WTC11 (cell line): ENCODE results near the gene NDUFS7. TPM values are rescaled to one million over a fixed set of nuclear protein-coding genes. Genes with fewer than 3 reads are reported as not detected.
A peak's percentile ranks its signal among the peaks of the same experiment; 100 is the strongest.

Source experiments
- ATAC-seq: fragments of 200-7000 bp; cut with Tn5 transposase; 2 replicates; pipeline ENCODE4 v1.10.0; 2021; ENCODE audit warnings: mild to moderate bottlenecking, moderate library complexity
- CTCF ChIA-PET: fragments of 300-600 bp; sonication (Branson Sonifier 250); formaldehyde crosslinking; loops from one replicate; lab custom pipeline; 2021; ENCODE audit warnings: antibody characterized with exemption; lab: Charles Lee
- POLR2A ChIA-PET: fragments of 350-600 bp; sonication (Branson Sonifier 250); formaldehyde crosslinking; loops from one replicate; lab custom pipeline; 2021; ENCODE audit warnings: antibody characterized with exemption; lab: Charles Lee
- DNase-seq: peaks from one replicate; pipeline ENCODE4 v3.0.0; 2021; ENCODE audit warnings: low spot score
- H3K27ac Mint-ChIP-seq: 2 replicates; pipeline ENCODE4 v1.8.0; 2021; ENCODE audit warnings: mixed read lengths
- H3K27me3 Mint-ChIP-seq: 2 replicates; pipeline ENCODE4 v1.8.0; 2021; ENCODE audit warnings: low read depth, mild to moderate bottlenecking, moderate library complexity, mixed read lengths
- H3K36me3 Mint-ChIP-seq: 2 replicates; pipeline ENCODE4 v1.8.0; 2021; ENCODE audit warnings: mixed read lengths
- H3K4me1 Mint-ChIP-seq: 2 replicates; pipeline ENCODE4 v1.8.0; 2022; ENCODE audit warnings: mixed read lengths
- H3K4me3 Mint-ChIP-seq: 2 replicates; pipeline ENCODE4 v1.8.0; 2021; ENCODE audit warnings: mild to moderate bottlenecking, moderate library complexity, mixed read lengths
- H3K9me3 Mint-ChIP-seq: 2 replicates; pipeline ENCODE4 v1.8.0; 2021; ENCODE audit warnings: mixed read lengths
- CBFB ChIP-seq: sonication (generic); formaldehyde crosslinking; IDR thresholded peaks from 2 replicates; pipeline ENCODE4 v1.8.1; 2022; ENCODE audit warnings: mild to moderate bottlenecking, low read depth, missing genetic modification reagents
- CREM ChIP-seq: sonication (generic); formaldehyde crosslinking; IDR thresholded peaks from 2 replicates; pipeline ENCODE4 v1.8.1; 2022; ENCODE audit warnings: mild to moderate bottlenecking, missing genetic modification reagents, moderate library complexity
- ESRRA ChIP-seq: sonication (generic); formaldehyde crosslinking; IDR thresholded peaks from 2 replicates; pipeline ENCODE4 v1.8.1; 2022; ENCODE audit warnings: mild to moderate bottlenecking, missing genetic modification reagents, borderline replicate concordance
- FOXP1 ChIP-seq: sonication (generic); formaldehyde crosslinking; IDR thresholded peaks from 2 replicates; pipeline ENCODE4 v1.8.0; 2022; ENCODE audit warnings: missing genetic modification reagents, mild to moderate bottlenecking, moderate library complexity, borderline replicate concordance
- KAT7 ChIP-seq: sonication (generic); formaldehyde crosslinking; IDR thresholded peaks from 2 replicates; pipeline ENCODE4 v1.8.1; 2023; ENCODE audit warnings: missing genetic modification reagents, mild to moderate bottlenecking, borderline replicate concordance
- NR2C2 ChIP-seq: sonication (generic); formaldehyde crosslinking; IDR thresholded peaks from 2 replicates; pipeline ENCODE4 v1.8.0; 2022; ENCODE audit warnings: mild to moderate bottlenecking, missing genetic modification reagents
- SMAD3 ChIP-seq: sonication (generic); formaldehyde crosslinking; IDR thresholded peaks from 2 replicates; pipeline ENCODE4 v1.8.0; 2022; ENCODE audit warnings: missing genetic modification reagents, mild to moderate bottlenecking, borderline replicate concordance
- TEAD4 ChIP-seq: sonication (generic); formaldehyde crosslinking; IDR thresholded peaks from 2 replicates; pipeline ENCODE4 v1.8.0; 2022; ENCODE audit warnings: mild to moderate bottlenecking, missing genetic modification reagents
- total RNA-seq: library from RNA; stranded (reverse); gene quantifications from 3 replicates; pipeline ENCODE4 v1.2.3, GENCODE V29; 2021
- TF ChIP-seq, protein P1 (sequence below): sonication (generic); formaldehyde crosslinking; IDR thresholded peaks from 2 replicates; pipeline ENCODE4 v1.8.1; 2022; ENCODE audit warnings: low read depth, missing genetic modification reagents, borderline replicate concordance
- TF ChIP-seq, protein P2 (sequence below): sonication (generic); formaldehyde crosslinking; IDR thresholded peaks from 2 replicates; pipeline ENCODE4 v1.8.1; 2023; ENCODE audit warnings: mild to moderate bottlenecking, missing genetic modification reagents
- TF ChIP-seq, protein P3 (sequence below): sonication (generic); formaldehyde crosslinking; conservative IDR thresholded peaks from 2 replicates; pipeline ENCODE4 v1.8.1; 2023; ENCODE audit warnings: mild to moderate bottlenecking, low read depth, missing genetic modification reagents, moderate library complexity
- TF ChIP-seq, protein P4 (sequence below): fragments of 250-450 bp; sonication (Bioruptor Pico); conservative IDR thresholded peaks from 2 replicates; pipeline ENCODE4 v1.9.0; 2021; ENCODE audit warnings: mild to moderate bottlenecking
- TF ChIP-seq, protein P5 (sequence below): sonication (generic); formaldehyde crosslinking; IDR thresholded peaks from 2 replicates; pipeline ENCODE4 v1.8.0; 2023; ENCODE audit warnings: missing genetic modification reagents, mild to moderate bottlenecking, borderline replicate concordance

Gene NDUFS7
- total RNA-seq, 1 experiment from 2014 or later: 136 TPM

DNA sequence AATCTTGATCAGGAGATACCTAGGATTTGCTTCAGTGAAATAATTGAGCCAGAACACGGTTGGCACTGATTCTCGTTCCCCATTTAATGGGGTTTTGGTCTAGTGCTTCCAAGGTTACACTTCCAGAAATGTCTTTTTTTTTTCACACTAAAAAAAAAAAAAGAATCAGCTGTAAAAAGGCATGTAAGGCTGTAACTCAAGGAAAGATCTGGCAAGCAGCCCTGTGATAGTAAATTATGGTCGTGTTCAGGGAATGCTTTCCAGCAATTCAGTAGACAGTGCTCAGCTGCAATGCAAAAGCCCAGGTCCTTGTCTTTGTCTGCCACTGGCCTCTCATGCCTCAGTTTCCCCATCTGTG lies 27.2 kb upstream of the NDUFS7 start:
- POLR2A ChIA-PET: no interaction called here
- peak overlapping the region; percentile 95; the same call in 1 of the 2 replicates for H3K27ac Mint-ChIP-seq
- peaks cover 43% of the 10 kb centered on the region for H3K4me1 Mint-ChIP-seq
- H3K27me3 Mint-ChIP-seq: no peaks in the 10 kb centered on the region
- no peaks in the 10 kb centered on the region for H3K9me3 Mint-ChIP-seq
- peak overlapping the region; percentile 94 for H3K4me3 Mint-ChIP-seq
- peaks cover 43% of the 10 kb centered on the region for H3K36me3 Mint-ChIP-seq
- no peak for ATAC-seq
- TF ChIP-seq, protein P1, sequence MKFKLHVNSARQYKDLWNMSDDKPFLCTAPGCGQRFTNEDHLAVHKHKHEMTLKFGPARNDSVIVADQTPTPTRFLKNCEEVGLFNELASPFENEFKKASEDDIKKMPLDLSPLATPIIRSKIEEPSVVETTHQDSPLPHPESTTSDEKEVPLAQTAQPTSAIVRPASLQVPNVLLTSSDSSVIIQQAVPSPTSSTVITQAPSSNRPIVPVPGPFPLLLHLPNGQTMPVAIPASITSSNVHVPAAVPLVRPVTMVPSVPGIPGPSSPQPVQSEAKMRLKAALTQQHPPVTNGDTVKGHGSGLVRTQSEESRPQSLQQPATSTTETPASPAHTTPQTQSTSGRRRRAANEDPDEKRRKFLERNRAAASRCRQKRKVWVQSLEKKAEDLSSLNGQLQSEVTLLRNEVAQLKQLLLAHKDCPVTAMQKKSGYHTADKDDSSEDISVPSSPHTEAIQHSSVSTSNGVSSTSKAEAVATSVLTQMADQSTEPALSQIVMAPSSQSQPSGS: no peak
- no peak for TF ChIP-seq ESRRA (CRISPR knock-in tag)
- TF ChIP-seq, protein P2, sequence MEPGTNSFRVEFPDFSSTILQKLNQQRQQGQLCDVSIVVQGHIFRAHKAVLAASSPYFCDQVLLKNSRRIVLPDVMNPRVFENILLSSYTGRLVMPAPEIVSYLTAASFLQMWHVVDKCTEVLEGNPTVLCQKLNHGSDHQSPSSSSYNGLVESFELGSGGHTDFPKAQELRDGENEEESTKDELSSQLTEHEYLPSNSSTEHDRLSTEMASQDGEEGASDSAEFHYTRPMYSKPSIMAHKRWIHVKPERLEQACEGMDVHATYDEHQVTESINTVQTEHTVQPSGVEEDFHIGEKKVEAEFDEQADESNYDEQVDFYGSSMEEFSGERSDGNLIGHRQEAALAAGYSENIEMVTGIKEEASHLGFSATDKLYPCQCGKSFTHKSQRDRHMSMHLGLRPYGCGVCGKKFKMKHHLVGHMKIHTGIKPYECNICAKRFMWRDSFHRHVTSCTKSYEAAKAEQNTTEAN (CRISPR knock-in tag): no peak
- TF ChIP-seq CREM (CRISPR knock-in tag): no peak
- CTCF ChIA-PET: interaction anchor here (1.3 kb wide), 1 partner anchor 41 kb away, joined by 4 read pairs; no protein-coding TSS in a partner anchor
- DNase-seq: no peak

DNA sequence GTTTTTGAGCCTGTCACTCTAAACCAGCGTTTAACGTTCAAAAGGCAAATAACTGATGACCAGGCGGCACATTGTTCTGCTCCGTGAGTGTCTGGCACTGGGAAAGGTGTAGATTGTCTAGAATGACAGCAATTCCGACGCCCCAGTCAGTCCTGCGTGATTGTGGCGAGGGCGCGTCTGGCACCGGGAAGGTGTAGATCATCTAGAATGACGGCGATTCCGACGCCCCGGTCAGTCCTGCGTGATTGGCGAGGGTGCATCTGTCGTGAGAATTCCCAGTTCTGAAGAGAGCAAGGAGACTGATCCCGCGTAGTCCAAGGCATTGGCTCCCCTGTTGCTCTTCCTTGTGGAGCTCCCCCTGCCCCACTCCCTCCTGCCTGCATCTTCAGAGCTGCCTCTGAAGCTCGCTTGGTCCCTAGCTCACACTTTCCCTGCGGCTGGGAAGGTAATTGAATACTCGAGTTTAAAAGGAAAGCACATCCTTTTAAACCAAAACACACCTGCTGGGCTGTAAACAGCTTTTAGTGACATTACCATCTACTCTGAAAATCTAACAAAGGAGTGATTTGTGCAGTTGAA lies 26.1 kb upstream of the NDUFS7 start:
- no peak for TF ChIP-seq NR2C2 (CRISPR knock-in tag)
- TF ChIP-seq CBFB (CRISPR knock-in tag): no peak
- H3K9me3 Mint-ChIP-seq: no peaks in the 10 kb centered on the region
- DNase-seq (no peak), ATAC-seq (peak; percentile 21)
- no peaks in the 10 kb centered on the region for H3K27me3 Mint-ChIP-seq
- CTCF ChIA-PET: interaction anchor here (1.0 to 1.3 kb wide), 4 partner anchors 42 to 91 kb away, joined by 3 to 7 read pairs (median 3); no protein-coding TSS in a partner anchor
- POLR2A ChIA-PET: interaction anchor here (0.6 to 0.7 kb wide), 2 partner anchors 16 to 1733 kb away, joined by 3 read pairs; no protein-coding TSS in a partner anchor
- peaks cover 43% of the 10 kb centered on the region for H3K4me1 Mint-ChIP-seq
- H3K36me3 Mint-ChIP-seq: peaks cover 51% of the 10 kb centered on the region
- peak overlapping the region; percentile 58 for H3K27ac Mint-ChIP-seq
- peak overlapping the region; percentile 51 for H3K4me3 Mint-ChIP-seq

DNA sequence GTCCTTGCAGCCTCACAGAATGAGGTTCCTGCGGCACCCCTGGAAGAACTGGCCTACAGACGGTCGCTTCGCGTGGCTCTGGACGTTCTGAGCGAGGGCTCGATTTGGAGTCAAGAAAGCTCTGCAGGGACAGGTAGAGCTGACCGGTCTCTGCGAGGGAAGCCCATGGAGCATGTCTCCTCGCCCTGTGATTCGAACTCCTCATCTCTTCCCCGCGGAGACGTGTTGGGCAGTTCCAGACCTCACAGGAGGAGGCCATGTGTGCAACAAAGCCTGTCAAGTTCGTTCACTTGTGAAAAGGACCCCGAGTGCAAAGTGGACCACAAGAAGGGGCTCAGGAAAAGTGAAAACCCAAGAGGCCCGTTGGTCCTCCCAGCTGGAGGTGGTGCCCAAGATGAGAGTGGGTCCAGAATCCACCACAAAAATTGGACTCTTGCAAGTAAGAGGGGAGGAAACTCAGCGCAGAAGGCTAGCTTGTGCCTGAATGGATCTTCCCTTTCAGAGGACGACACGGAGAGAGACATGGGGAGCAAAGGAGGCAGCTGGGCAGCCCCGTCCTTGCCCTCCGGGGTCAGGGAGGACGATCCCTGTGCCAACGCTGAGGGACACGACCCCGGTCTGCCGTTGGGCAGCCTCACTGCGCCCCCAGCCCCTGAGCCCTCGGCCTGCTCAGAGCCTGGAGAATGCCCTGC lies 23.4 kb upstream of the NDUFS7 start:
- H3K27me3 Mint-ChIP-seq: no peaks in the 10 kb centered on the region
- H3K27ac Mint-ChIP-seq: peak overlapping the region; percentile 63; the same call in 1 of the 2 replicates
- DNase-seq (no peak), ATAC-seq (no peak)
- TF ChIP-seq FOXP1 (CRISPR knock-in tag): no peak
- H3K9me3 Mint-ChIP-seq: no peaks in the 10 kb centered on the region
- H3K4me3 Mint-ChIP-seq: no peak overlapping the region
- ChIA-PET POLR2A (no interaction called here), CTCF (interaction anchor here (1.7 kb wide), 1 partner anchor 81 kb away, joined by 3 read pairs; no protein-coding TSS in a partner anchor)
- peaks cover 41% of the 10 kb centered on the region for H3K4me1 Mint-ChIP-seq
- H3K36me3 Mint-ChIP-seq: peaks cover 73% of the 10 kb centered on the region

DNA sequence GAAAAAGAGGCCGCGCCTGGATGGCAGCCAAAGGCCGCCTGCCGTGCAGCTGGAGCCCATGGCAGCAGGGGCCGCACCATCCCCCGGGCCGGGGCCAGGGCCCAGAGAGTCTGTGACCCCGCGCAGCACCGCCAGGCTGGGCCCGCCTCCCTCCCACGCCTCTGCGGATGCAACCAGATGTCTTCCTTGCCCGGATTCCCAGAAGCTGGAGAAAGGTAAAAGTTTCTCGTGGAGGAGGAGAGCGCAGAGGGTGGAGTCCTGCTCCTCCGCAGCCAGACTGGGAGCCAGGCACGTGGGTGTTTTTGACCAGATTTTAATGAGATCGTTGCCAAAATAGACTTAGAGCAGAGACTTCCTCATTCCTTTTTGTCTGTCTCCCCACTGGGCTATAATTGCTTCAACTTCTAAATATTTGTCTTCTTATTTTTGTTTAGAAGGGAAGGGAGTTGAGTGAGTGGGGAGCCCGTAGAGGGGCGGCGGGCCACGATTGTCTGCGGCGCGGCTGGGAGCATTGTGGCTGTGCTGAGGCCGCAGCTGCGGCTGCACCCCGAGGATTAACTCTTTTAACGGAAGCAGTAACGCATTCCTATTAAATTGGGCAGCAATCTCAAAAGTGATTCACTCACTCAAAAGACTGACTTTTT lies 22.8 kb upstream of the NDUFS7 start:
- Mint-ChIP-seq H3K9me3 (no peaks in the 10 kb centered on the region), H3K4me1 (peaks cover 37% of the 10 kb centered on the region), H3K36me3 (peaks cover 74% of the 10 kb centered on the region), H3K27me3 (no peaks in the 10 kb centered on the region), H3K27ac (0 out of 2 replicates have a peak overlapping the region, but pooled peaks have one; percentile 36), H3K4me3 (no peak overlapping the region)
- CTCF ChIA-PET: interaction anchor here (1.7 kb wide), 1 partner anchor 81 kb away, joined by 3 read pairs; no protein-coding TSS in a partner anchor
- POLR2A ChIA-PET: no interaction called here
- DNase-seq: no peak
- ATAC-seq: peak; percentile 39; the same call in 1 of the 2 replicates
- TF ChIP-seq SMAD3 (no peak), TEAD4 (CRISPR knock-in tag) (no peak), KAT7 (no peak)
- TF ChIP-seq, protein P3, sequence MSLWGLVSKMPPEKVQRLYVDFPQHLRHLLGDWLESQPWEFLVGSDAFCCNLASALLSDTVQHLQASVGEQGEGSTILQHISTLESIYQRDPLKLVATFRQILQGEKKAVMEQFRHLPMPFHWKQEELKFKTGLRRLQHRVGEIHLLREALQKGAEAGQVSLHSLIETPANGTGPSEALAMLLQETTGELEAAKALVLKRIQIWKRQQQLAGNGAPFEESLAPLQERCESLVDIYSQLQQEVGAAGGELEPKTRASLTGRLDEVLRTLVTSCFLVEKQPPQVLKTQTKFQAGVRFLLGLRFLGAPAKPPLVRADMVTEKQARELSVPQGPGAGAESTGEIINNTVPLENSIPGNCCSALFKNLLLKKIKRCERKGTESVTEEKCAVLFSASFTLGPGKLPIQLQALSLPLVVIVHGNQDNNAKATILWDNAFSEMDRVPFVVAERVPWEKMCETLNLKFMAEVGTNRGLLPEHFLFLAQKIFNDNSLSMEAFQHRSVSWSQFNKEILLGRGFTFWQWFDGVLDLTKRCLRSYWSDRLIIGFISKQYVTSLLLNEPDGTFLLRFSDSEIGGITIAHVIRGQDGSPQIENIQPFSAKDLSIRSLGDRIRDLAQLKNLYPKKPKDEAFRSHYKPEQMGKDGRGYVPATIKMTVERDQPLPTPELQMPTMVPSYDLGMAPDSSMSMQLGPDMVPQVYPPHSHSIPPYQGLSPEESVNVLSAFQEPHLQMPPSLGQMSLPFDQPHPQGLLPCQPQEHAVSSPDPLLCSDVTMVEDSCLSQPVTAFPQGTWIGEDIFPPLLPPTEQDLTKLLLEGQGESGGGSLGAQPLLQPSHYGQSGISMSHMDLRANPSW (CRISPR knock-in tag): no peak
- TF ChIP-seq, protein P4, sequence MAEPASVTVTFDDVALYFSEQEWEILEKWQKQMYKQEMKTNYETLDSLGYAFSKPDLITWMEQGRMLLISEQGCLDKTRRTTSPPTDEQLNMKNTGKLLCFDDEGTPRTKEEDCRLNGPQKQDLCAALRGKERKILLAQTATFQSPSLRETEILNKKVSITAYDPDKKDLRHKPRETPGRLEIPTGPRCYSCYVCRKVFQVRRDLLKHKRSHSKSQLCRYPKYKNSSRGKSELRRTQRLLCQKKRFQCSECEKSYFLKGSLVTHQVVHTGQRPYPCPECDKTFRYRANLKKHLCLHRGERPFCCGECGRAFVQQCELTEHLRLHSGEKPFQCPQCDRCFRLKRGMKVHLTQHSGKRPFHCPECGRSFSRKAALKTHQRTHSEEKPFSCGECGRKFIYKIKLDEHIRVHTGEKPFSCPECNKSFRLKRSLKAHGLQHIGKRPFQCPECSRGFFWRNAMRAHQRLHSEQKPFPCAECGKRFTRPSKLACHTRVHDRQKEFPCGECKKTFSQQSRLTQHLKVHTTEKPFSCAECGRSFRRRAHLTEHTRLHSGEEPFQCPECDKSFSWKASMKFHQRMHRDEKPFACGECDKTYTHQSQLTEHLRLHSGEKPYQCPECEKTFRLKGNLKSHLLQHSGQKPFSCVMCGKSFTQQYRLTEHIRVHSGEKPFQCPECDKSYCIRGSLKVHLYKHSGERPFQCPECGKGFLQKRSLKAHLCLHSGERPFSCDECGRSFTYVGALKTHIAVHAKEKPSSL (CRISPR knock-in tag): no peak
- TF ChIP-seq, protein P5, sequence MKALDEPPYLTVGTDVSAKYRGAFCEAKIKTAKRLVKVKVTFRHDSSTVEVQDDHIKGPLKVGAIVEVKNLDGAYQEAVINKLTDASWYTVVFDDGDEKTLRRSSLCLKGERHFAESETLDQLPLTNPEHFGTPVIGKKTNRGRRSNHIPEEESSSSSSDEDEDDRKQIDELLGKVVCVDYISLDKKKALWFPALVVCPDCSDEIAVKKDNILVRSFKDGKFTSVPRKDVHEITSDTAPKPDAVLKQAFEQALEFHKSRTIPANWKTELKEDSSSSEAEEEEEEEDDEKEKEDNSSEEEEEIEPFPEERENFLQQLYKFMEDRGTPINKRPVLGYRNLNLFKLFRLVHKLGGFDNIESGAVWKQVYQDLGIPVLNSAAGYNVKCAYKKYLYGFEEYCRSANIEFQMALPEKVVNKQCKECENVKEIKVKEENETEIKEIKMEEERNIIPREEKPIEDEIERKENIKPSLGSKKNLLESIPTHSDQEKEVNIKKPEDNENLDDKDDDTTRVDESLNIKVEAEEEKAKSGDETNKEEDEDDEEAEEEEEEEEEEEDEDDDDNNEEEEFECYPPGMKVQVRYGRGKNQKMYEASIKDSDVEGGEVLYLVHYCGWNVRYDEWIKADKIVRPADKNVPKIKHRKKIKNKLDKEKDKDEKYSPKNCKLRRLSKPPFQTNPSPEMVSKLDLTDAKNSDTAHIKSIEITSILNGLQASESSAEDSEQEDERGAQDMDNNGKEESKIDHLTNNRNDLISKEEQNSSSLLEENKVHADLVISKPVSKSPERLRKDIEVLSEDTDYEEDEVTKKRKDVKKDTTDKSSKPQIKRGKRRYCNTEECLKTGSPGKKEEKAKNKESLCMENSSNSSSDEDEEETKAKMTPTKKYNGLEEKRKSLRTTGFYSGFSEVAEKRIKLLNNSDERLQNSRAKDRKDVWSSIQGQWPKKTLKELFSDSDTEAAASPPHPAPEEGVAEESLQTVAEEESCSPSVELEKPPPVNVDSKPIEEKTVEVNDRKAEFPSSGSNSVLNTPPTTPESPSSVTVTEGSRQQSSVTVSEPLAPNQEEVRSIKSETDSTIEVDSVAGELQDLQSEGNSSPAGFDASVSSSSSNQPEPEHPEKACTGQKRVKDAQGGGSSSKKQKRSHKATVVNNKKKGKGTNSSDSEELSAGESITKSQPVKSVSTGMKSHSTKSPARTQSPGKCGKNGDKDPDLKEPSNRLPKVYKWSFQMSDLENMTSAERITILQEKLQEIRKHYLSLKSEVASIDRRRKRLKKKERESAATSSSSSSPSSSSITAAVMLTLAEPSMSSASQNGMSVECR: no peak
